Activated CD4-positive, alpha-beta T cell treated with anti-CD3 and anti-CD28 coated beads, Interleukin-2, amount 50 U/mL, for 4 hours (primary cell): ENCODE measurements around the gene KCTD16.

Experiments
- DNase-seq, 2 experiments: peaks; one replicate each; pipeline ENCODE4 v3.0.0-alpha.2; 2020

KCTD16 gene

GRCh38 chr5:144468571-144468970, 297.9 kb downstream of the KCTD16 start:
- no peak for DNase-seq

- DNase-seq, result no peak
Observed at GRCh38 chr5:144469106-144469505, 298.4 kb downstream of the KCTD16 start.

GRCh38 chr5:144472221-144472620, 301.5 kb downstream of the KCTD16 start:
- DNase-seq, result no peak

GRCh38 chr5:144473650-144474049, 303.0 kb downstream of the KCTD16 start:
- DNase-seq, result no peak

GRCh38 chr5:144478565-144478964, 307.9 kb downstream of the KCTD16 start:
- no peak for DNase-seq

GRCh38 chr5:144481861-144482260, 311.2 kb downstream of the KCTD16 start:
- no peak for DNase-seq

GRCh38 chr5:144484124-144484897, 313.6 kb downstream of the KCTD16 start:
- DNase-seq, result no peak

- DNase-seq, result no peak
Observed at GRCh38 chr5:144485540-144485939, 314.9 kb downstream of the KCTD16 start.

GRCh38 chr5:144487207-144487606, 316.5 kb downstream of the KCTD16 start:
- no peak for DNase-seq

GRCh38 chr5:144487761-144488160, 317.1 kb downstream of the KCTD16 start:
- DNase-seq, result no peak

GRCh38 chr5:144503123-144503522, 332.4 kb downstream of the KCTD16 start:
- no peak for DNase-seq

- no peak for DNase-seq
Observed at GRCh38 chr5:144504929-144505577, 334.4 kb downstream of the KCTD16 start.

- no peak for DNase-seq
Observed at GRCh38 chr5:144510845-144511579, 340.3 kb downstream of the KCTD16 start.

GRCh38 chr5:144511580-144512072, 341.0 kb downstream of the KCTD16 start:
- DNase-seq, result no peak

GRCh38 chr5:144522698-144523097, 352.0 kb downstream of the KCTD16 start:
- DNase-seq, result no peak

GRCh38 chr5:144525000-144525399, 354.3 kb downstream of the KCTD16 start:
- no peak for DNase-seq

- DNase-seq, result no peak
Observed at GRCh38 chr5:144531188-144531587, 360.5 kb downstream of the KCTD16 start.
